ENCODE measurements around the gene PHC2. TPM values are rescaled to one million over a fixed set of nuclear protein-coding genes. Genes with fewer than 3 reads are reported as not detected.
A peak's percentile ranks its signal among the peaks of the same experiment; 100 is the strongest.

PHC2 gene
- total RNA-seq, 1 experiment from 2014 or later: 137 TPM

DNA sequence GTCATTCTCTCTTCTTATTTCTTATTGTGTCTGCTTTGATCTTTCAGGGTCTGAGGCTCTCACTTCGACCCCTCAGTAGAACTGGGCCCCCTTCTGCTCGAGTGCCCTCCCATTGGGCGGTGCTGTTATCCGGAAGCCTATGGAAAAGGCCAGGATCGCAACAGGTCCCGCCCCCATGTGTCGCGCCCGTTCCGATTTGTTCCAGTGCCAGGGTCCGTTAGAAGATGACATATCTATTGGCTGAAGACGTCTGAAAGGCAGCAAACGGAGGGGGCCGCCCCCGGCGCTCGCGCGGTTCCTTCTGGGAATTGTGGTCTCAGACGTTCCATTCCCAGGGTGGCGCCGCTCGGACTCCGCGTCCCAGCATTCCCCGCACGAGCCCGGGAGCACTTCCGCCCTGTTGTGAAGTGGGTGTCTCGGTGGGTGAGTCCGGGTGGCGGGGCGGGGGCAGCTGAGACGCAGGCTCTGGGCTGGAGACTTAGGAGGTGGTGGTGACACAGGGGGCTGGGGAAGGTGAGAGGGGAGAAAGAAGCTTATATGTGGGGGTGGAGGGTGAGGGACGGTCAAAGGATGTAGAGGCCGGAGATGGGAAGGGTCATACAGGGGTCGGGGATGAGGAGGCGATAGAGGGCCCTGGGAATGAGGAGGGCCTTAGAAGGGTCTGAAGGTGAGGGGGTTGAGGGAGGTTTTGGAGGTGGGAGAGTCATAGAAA is 41.5 kb upstream of the PHC2 start, which contains the start of gene ZSCAN20:
Gene ZSCAN20 (plus strand): TSS at position 377 of the 712 bp plus-strand sequence. CDS start 6,644 bp downstream, outside the sequence.
- BruUV-seq (replicated peaks): no TSS peak
- Mint-ChIP-seq H3K4me1 (ENCODE audit: insufficient read depth, unreplicated experiment) (peaks cover 24% of the 10 kb centered on the region), H3K27ac (ENCODE audit: low read depth, unreplicated experiment) (peak within 1 kb of the TSS; percentile 98), H3K27me3 (ENCODE audit: insufficient read depth, unreplicated experiment) (no peaks in the 10 kb centered on the region), H3K36me3 (ENCODE audit: insufficient read depth, unreplicated experiment) (no peaks in the 10 kb centered on the region), H3K9me3 (ENCODE audit: unreplicated experiment) (no peaks in the 10 kb centered on the region), H3K4me3 (ENCODE audit: unreplicated experiment) (peak within 1 kb of the TSS; percentile 87)
- ChIA-PET POLR2A (interaction anchor here (0.6 to 2.0 kb wide), 8 partner anchors 40 to 713 kb away, joined by 3 to 8 read pairs (median 4); partner anchors contain the start of gene TRIM62), CTCF (interaction anchor here (0.5 to 11.9 kb wide), 19 partner anchors 9 to 378 kb away, joined by 3 to 152 read pairs (median 7); no protein-coding TSS in a partner anchor)
- intact Hi-C loops (cut with micrococcal nuclease): loop anchor here (2.0 to 5.0 kb wide), 2 partner anchors 90 to 140 kb away; no protein-coding TSS in a partner anchor
- TF ChIP-seq, protein P1, sequence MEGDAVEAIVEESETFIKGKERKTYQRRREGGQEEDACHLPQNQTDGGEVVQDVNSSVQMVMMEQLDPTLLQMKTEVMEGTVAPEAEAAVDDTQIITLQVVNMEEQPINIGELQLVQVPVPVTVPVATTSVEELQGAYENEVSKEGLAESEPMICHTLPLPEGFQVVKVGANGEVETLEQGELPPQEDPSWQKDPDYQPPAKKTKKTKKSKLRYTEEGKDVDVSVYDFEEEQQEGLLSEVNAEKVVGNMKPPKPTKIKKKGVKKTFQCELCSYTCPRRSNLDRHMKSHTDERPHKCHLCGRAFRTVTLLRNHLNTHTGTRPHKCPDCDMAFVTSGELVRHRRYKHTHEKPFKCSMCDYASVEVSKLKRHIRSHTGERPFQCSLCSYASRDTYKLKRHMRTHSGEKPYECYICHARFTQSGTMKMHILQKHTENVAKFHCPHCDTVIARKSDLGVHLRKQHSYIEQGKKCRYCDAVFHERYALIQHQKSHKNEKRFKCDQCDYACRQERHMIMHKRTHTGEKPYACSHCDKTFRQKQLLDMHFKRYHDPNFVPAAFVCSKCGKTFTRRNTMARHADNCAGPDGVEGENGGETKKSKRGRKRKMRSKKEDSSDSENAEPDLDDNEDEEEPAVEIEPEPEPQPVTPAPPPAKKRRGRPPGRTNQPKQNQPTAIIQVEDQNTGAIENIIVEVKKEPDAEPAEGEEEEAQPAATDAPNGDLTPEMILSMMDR (IDR thresholded peaks at IDR 0.05; ENCODE audit: unreplicated experiment): no peak
- DNase-seq (ENCODE audit: unreplicated experiment): peak; percentile 98

DNA sequence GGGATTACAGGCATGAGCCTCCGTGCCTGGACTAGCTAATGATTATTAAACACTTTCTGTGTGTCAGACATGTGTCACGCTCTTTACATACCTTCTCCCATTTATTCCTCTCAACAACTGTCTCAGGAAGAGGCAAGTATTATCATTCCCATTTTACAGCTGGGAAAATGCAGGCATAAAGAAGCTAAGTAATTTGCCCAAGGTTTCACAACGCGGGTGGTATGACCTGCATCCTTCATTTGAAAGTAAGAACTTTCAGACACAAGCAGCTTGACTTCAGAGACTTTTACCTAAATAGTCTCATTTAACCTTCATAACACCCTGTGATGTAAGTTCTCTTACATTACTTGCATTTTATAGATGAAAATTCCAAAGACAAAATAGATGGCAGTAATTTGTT is 40.5 kb upstream of the PHC2 start:
- CTCF ChIA-PET: interaction anchor here (0.6 to 11.9 kb wide), 48 partner anchors 10 to 1389 kb away, joined by 3 to 152 read pairs (median 5); partner anchors contain the start of gene TRIM62
- Mint-ChIP-seq H3K36me3 (ENCODE audit: insufficient read depth, unreplicated experiment) (no peaks in the 10 kb centered on the region), H3K4me1 (ENCODE audit: insufficient read depth, unreplicated experiment) (peaks cover 24% of the 10 kb centered on the region), H3K27ac (ENCODE audit: low read depth, unreplicated experiment) (no peak overlapping the region), H3K4me3 (ENCODE audit: unreplicated experiment) (no peak overlapping the region), H3K27me3 (ENCODE audit: insufficient read depth, unreplicated experiment) (no peaks in the 10 kb centered on the region), H3K9me3 (ENCODE audit: unreplicated experiment) (no peaks in the 10 kb centered on the region)
- POLR2A ChIA-PET: interaction anchor here (0.5 to 2.0 kb wide), 10 partner anchors 39 to 290 kb away, joined by 3 to 8 read pairs (median 4); partner anchors contain the start of gene TRIM62
- BruUV-seq (replicated peaks): no TSS peak
- TF ChIP-seq, protein P1 (IDR thresholded peaks at IDR 0.05; ENCODE audit: unreplicated experiment): no peak
- intact Hi-C loops (cut with micrococcal nuclease): loop anchor here (5.0 kb wide), 1 partner anchor 89 kb away; no protein-coding TSS in a partner anchor
- no peak for DNase-seq (ENCODE audit: unreplicated experiment)

DNA sequence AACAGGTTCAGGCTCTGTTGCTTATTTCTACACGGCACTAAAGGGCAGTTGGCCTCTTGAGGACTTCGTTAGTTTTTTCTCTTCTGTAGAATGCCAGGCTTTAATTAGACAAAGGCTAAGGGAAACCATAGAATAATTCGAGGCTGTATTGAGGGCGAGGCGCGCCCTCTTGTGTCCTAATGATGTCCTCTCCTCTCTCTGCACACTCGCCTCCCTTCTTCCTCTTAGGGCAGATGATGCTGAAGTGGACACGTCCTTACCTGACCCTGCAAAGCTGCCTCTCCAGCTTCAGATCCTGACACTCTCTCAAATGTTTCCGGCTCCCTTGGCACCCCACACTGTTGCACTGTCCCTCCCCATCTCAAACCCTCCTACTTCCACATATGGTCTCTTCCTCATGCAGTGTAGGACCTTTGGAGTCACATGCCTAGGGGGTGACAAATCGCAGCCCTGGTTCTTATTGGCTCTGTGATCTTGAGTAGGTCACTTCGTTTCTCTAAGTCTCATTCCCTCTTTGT is 39.7 kb upstream of the PHC2 start:
- no TSS peak for BruUV-seq (replicated peaks)
- POLR2A ChIA-PET: interaction anchor here (0.9 to 2.0 kb wide), 5 partner anchors 37 to 290 kb away, joined by 3 to 8 read pairs (median 6); no protein-coding TSS in a partner anchor
- TF ChIP-seq, protein P1 (IDR thresholded peaks at IDR 0.05; ENCODE audit: unreplicated experiment): peak; percentile 82
- intact Hi-C loops (cut with micrococcal nuclease): loop anchor here (1.0 to 5.0 kb wide), 5 partner anchors 88 to 375 kb away; no protein-coding TSS in a partner anchor
- Mint-ChIP-seq H3K9me3 (ENCODE audit: unreplicated experiment) (no peaks in the 10 kb centered on the region), H3K27ac (ENCODE audit: low read depth, unreplicated experiment) (no peak overlapping the region), H3K36me3 (ENCODE audit: insufficient read depth, unreplicated experiment) (no peaks in the 10 kb centered on the region), H3K27me3 (ENCODE audit: insufficient read depth, unreplicated experiment) (no peaks in the 10 kb centered on the region), H3K4me1 (ENCODE audit: insufficient read depth, unreplicated experiment) (peaks cover 24% of the 10 kb centered on the region), H3K4me3 (ENCODE audit: unreplicated experiment) (no peak overlapping the region)
- CTCF ChIA-PET: interaction anchor here (0.6 to 11.9 kb wide), 45 partner anchors 10 to 1389 kb away, joined by 3 to 152 read pairs (median 5); partner anchors contain the start of genes A3GALT2 and TRIM62
- peak; percentile 90 for DNase-seq (ENCODE audit: unreplicated experiment)

DNA sequence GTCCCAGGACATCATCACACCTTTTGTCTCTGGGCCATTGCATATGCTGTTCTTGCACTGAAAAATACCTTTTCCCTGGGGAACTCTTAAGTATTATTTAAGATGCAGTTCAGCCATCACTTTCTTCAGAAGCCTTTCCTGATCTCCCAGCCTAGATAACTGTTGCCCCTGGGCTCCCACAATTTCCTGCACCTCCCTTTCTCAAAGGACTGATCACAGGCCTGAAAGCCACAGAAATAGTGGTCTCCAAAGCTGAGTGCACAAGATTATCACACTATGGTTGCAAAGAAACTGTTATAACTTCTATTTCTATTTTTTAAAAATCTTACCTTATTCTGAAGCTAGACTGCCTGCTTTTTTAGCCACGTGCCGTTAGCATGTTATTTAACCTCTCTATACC is 38.8 kb upstream of the PHC2 start:
- BruUV-seq (replicated peaks): no TSS peak
- peaks cover 24% of the 10 kb centered on the region for H3K4me1 Mint-ChIP-seq (ENCODE audit: insufficient read depth, unreplicated experiment)
- H3K27ac Mint-ChIP-seq (ENCODE audit: low read depth, unreplicated experiment): no peak overlapping the region
- DNase-seq (ENCODE audit: unreplicated experiment): no peak
- intact Hi-C loops (cut with micrococcal nuclease): loop anchor here (1.0 to 5.0 kb wide), 5 partner anchors 87 to 374 kb away; no protein-coding TSS in a partner anchor
- CTCF ChIA-PET: interaction anchor here (0.6 to 11.9 kb wide), 16 partner anchors 11 to 457 kb away, joined by 3 to 152 read pairs (median 8); partner anchors contain the start of gene PHC2
- no peaks in the 10 kb centered on the region for H3K36me3 Mint-ChIP-seq (ENCODE audit: insufficient read depth, unreplicated experiment)
- H3K4me3 Mint-ChIP-seq (ENCODE audit: unreplicated experiment): no peak overlapping the region
- no peaks in the 10 kb centered on the region for H3K9me3 Mint-ChIP-seq (ENCODE audit: unreplicated experiment)
- TF ChIP-seq, protein P1 (IDR thresholded peaks at IDR 0.05; ENCODE audit: unreplicated experiment): no peak
- no peaks in the 10 kb centered on the region for H3K27me3 Mint-ChIP-seq (ENCODE audit: insufficient read depth, unreplicated experiment)
- POLR2A ChIA-PET: interaction anchor here (0.9 kb wide), 1 partner anchor 36 kb away, joined by 3 read pairs; no protein-coding TSS in a partner anchor
